ENCODE measurements around the gene CRMP1.

- TF ChIP-seq, protein P1, sequence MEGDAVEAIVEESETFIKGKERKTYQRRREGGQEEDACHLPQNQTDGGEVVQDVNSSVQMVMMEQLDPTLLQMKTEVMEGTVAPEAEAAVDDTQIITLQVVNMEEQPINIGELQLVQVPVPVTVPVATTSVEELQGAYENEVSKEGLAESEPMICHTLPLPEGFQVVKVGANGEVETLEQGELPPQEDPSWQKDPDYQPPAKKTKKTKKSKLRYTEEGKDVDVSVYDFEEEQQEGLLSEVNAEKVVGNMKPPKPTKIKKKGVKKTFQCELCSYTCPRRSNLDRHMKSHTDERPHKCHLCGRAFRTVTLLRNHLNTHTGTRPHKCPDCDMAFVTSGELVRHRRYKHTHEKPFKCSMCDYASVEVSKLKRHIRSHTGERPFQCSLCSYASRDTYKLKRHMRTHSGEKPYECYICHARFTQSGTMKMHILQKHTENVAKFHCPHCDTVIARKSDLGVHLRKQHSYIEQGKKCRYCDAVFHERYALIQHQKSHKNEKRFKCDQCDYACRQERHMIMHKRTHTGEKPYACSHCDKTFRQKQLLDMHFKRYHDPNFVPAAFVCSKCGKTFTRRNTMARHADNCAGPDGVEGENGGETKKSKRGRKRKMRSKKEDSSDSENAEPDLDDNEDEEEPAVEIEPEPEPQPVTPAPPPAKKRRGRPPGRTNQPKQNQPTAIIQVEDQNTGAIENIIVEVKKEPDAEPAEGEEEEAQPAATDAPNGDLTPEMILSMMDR (conservative IDR thresholded peaks at IDR 0.05), result no peak
- TF ChIP-seq EZH2 (IDR thresholded peaks at IDR 0.05; ENCODE audit: low read depth), result no peak
These were observed 35.7 kb downstream of the CRMP1 start for GRCh38 chr4:5857199-5857598.

All from PC-9 (cell line).